Skeletal muscle satellite cell (primary cell): ENCODE measurements around the gene ADAMTS9.

Experiments
- H3K27me3 ChIP-seq: 2 replicates; pipeline ENCODE4 v1.7.0; 2013; ENCODE audit warnings: low read length; ENCODE audit not compliant: control insufficient read depth, insufficient read depth
- H3K36me3 ChIP-seq: 2 replicates; pipeline ENCODE4 v1.7.0; 2013; ENCODE audit warnings: mild to moderate bottlenecking, control low read depth, low read length; ENCODE audit not compliant: insufficient read depth
- H3K4me1 ChIP-seq: 2 replicates; pipeline ENCODE4 v1.7.0; 2013; ENCODE audit warnings: low read length; ENCODE audit not compliant: control insufficient read depth, insufficient read depth
- H3K4me2 ChIP-seq: 2 replicates; pipeline ENCODE4 v1.7.0; 2013; ENCODE audit warnings: mild to moderate bottlenecking, low read length
- H3K4me3 ChIP-seq: 2 replicates; pipeline ENCODE4 v1.7.0; 2013; ENCODE audit warnings: low read length
- H3K9ac ChIP-seq: 2 replicates; pipeline ENCODE4 v1.7.0; 2013; ENCODE audit warnings: mild to moderate bottlenecking, low read depth, low read length, moderate library complexity
- H3K9me3 ChIP-seq: replicated peaks from 2 replicates; pipeline ENCODE4 v1.7.0; 2013; ENCODE audit warnings: mild to moderate bottlenecking, control low read depth, low read length

ADAMTS9 gene

GRCh38 chr3:64650715-64651114, 37.1 kb downstream of the ADAMTS9 start:
- Histone ChIP-seq H3K27me3 (no peaks in the 10 kb centered on the region), H3K9ac (no peak overlapping the region), H3K36me3 (no peaks in the 10 kb centered on the region)

GRCh38 chr3:64650096-64650622, 37.6 kb downstream of the ADAMTS9 start:
- H3K27me3 ChIP-seq: no peaks in the 10 kb centered on the region
- H3K9ac ChIP-seq: no peak overlapping the region
- no peaks in the 10 kb centered on the region for H3K36me3 ChIP-seq
- no peak overlapping the region for H3K4me3 ChIP-seq
- no peaks in the 10 kb centered on the region for H3K9me3 ChIP-seq
- H3K4me1 ChIP-seq: peaks cover 5% of the 10 kb centered on the region
- H3K4me2 ChIP-seq: no peak overlapping the region

More at GRCh38 chr3:64650715-64651114, 37.1 kb downstream of the ADAMTS9 start:
- H3K4me3 ChIP-seq: no peak overlapping the region
- H3K9me3 ChIP-seq: no peaks in the 10 kb centered on the region
- H3K4me1 ChIP-seq: peaks cover 5% of the 10 kb centered on the region
- H3K4me2 ChIP-seq: no peak overlapping the region

GRCh38 chr3:64648927-64649906, 38.6 kb downstream of the ADAMTS9 start:
- no peaks in the 10 kb centered on the region for H3K27me3 ChIP-seq
- no peak overlapping the region for H3K4me2 ChIP-seq
- no peak overlapping the region for H3K4me3 ChIP-seq
- H3K4me1 ChIP-seq: peaks cover 5% of the 10 kb centered on the region
- no peak overlapping the region for H3K9ac ChIP-seq
- H3K36me3 ChIP-seq: no peaks in the 10 kb centered on the region
- no peaks in the 10 kb centered on the region for H3K9me3 ChIP-seq

- peaks cover 5% of the 10 kb centered on the region for H3K4me1 ChIP-seq
- H3K9me3 ChIP-seq: no peaks in the 10 kb centered on the region
- H3K4me3 ChIP-seq: no peak overlapping the region
- no peak overlapping the region for H3K9ac ChIP-seq
- no peaks in the 10 kb centered on the region for H3K36me3 ChIP-seq
- no peaks in the 10 kb centered on the region for H3K27me3 ChIP-seq
- no peak overlapping the region for H3K4me2 ChIP-seq
Observed at GRCh38 chr3:64647825-64648224, 40.0 kb downstream of the ADAMTS9 start.

GRCh38 chr3:64645243-64645642, 42.6 kb downstream of the ADAMTS9 start:
- no peaks in the 10 kb centered on the region for H3K27me3 ChIP-seq
- no peak overlapping the region for H3K9ac ChIP-seq
- no peaks in the 10 kb centered on the region for H3K36me3 ChIP-seq
- no peak overlapping the region for H3K4me3 ChIP-seq
- no peaks in the 10 kb centered on the region for H3K9me3 ChIP-seq
- no peak overlapping the region for H3K4me2 ChIP-seq
- H3K4me1 ChIP-seq: peaks cover 1% of the 10 kb centered on the region

- Histone ChIP-seq H3K9me3 (no peaks in the 10 kb centered on the region), H3K4me1 (no peaks in the 10 kb centered on the region), H3K4me2 (no peak overlapping the region), H3K27me3 (no peaks in the 10 kb centered on the region), H3K36me3 (no peaks in the 10 kb centered on the region), H3K9ac (no peak overlapping the region), H3K4me3 (no peak overlapping the region)
Observed at GRCh38 chr3:64644483-64644882, 43.3 kb downstream of the ADAMTS9 start.

GRCh38 chr3:64642327-64643151, 45.3 kb downstream of the ADAMTS9 start:
- no peaks in the 10 kb centered on the region for H3K36me3 ChIP-seq
- no peaks in the 10 kb centered on the region for H3K27me3 ChIP-seq
- H3K4me1 ChIP-seq: no peaks in the 10 kb centered on the region
- H3K4me3 ChIP-seq: no peak overlapping the region
- H3K9me3 ChIP-seq: no peaks in the 10 kb centered on the region
- H3K4me2 ChIP-seq: no peak overlapping the region
- H3K9ac ChIP-seq: no peak overlapping the region

- Histone ChIP-seq H3K4me1 (no peaks in the 10 kb centered on the region), H3K36me3 (no peaks in the 10 kb centered on the region), H3K9me3 (no peaks in the 10 kb centered on the region), H3K27me3 (no peaks in the 10 kb centered on the region), H3K9ac (no peak overlapping the region), H3K4me2 (no peak overlapping the region), H3K4me3 (no peak overlapping the region)
Observed at GRCh38 chr3:64638981-64639481, 48.8 kb downstream of the ADAMTS9 start.

- Histone ChIP-seq H3K9me3 (no peaks in the 10 kb centered on the region), H3K36me3 (no peaks in the 10 kb centered on the region), H3K4me2 (no peak overlapping the region), H3K27me3 (no peaks in the 10 kb centered on the region), H3K4me1 (no peaks in the 10 kb centered on the region), H3K9ac (no peak overlapping the region), H3K4me3 (no peak overlapping the region)
Observed at GRCh38 chr3:64638511-64638910, 49.3 kb downstream of the ADAMTS9 start.

- no peak overlapping the region for H3K4me3 ChIP-seq
- H3K36me3 ChIP-seq: no peaks in the 10 kb centered on the region
- no peak overlapping the region for H3K9ac ChIP-seq
- H3K4me2 ChIP-seq: no peak overlapping the region
- no peaks in the 10 kb centered on the region for H3K4me1 ChIP-seq
- no peaks in the 10 kb centered on the region for H3K27me3 ChIP-seq
- no peaks in the 10 kb centered on the region for H3K9me3 ChIP-seq
Observed at GRCh38 chr3:64634417-64634816, 53.4 kb downstream of the ADAMTS9 start.

- Histone ChIP-seq H3K36me3 (no peaks in the 10 kb centered on the region), H3K27me3 (no peaks in the 10 kb centered on the region)
Observed at GRCh38 chr3:64631951-64632350, 55.8 kb downstream of the ADAMTS9 start.

More at GRCh38 chr3:64631951-64632350, 55.8 kb downstream of the ADAMTS9 start:
- Histone ChIP-seq H3K4me3 (no peak overlapping the region), H3K4me2 (no peak overlapping the region), H3K4me1 (no peaks in the 10 kb centered on the region), H3K9me3 (no peaks in the 10 kb centered on the region), H3K9ac (no peak overlapping the region)
